ENCODE measurements around the gene PPM1B. TPM values are rescaled to one million over a fixed set of nuclear protein-coding genes. Genes with fewer than 3 reads are reported as not detected.
"Not testable (repeated sequence)": the region's sequence is repeated elsewhere in the genome, so short reads cannot be mapped to it uniquely, and the experiment has no call there.

Gene PPM1B
- 39.8 TPM for total RNA-seq

- peak; percentile 100 for DNase-seq
Observed at GRCh38 chr2:44168681-44169154, at the start of gene PPM1B. PPM1B (plus strand) TSS chr2:44168875; CDS start chr2:44201200, 32,325 bp downstream.

- no peak for DNase-seq
Observed at GRCh38 chr2:44119878-44120277, 48.8 kb upstream of the PPM1B start.

DNA sequence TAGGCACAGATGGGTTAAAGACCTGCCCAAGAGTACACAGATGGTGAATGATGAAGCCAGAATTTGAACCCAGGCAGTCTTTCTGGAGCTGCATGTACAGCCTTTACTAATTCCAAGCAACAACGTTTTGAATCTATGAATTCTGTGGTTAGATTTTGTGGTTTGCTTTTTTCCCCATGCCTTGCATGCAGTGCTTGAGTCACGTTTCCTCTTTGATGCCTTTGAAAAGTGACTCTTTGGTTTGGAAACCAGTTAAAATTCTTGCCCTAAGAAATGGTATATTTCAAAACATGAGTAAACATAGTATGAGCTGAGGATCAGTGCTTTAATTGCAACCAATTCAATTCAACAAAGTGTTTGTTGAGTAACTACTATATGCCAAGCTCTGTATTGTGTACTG lies 48.2 kb upstream of the PPM1B start:
- DNase-seq = no peak

- no peak for DNase-seq
Observed at GRCh38 chr2:44121899-44122298, 46.8 kb upstream of the PPM1B start.

DNA sequence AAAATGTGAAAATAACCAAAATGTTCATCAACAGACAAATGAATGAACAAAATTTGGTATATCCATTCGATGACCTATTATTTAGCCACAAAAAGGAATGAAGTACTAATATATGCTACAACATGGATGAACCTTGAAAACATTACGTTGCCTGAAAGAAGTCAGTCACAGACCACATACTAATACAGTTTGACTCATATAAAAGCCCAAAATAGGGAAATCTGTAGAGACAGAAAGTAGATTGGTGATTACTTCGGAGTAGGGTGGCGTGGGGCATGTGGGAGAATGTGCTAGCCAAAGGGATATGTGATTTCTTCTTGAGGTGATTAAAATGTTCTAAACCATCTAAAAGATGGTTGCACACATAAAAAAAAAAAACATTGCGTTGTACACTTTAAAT lies 44.2 kb upstream of the PPM1B start:
- no peak for DNase-seq

DNA sequence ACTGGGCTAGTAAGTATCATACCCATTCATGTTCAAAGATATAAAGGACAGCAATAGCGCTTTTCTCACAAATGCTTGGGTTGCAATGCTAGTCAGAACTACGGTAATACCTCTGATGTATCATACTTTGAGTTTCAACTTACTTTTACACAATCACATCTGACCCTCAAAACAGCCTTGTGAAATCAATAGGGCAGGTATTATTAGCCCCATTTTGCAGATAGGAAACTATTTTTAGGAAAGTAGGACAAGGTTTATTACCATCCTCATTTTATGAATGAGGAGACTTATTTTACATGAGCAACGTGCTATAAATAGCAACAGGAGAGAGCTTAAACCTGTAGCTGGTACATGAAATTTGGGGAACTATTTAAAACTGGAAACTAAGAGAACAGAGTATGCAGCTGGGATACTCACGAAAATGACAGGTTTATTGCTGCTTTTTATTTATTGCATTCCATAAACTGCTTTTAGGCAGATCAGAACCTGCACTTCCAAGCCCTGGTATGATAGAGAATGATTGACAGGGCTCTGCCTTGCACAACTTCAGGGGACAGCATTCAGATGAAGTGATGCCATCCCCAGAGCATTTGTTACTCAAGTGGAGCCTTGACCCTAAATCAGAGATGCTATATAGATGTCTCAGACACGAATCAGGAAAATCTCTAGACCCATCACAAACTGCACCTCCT lies 42.4 kb upstream of the PPM1B start:
- no peak for DNase-seq

GRCh38 chr2:44130441-44130840 lies 38.2 kb upstream of the PPM1B start:
- DNase-seq = peak; percentile 24

DNA sequence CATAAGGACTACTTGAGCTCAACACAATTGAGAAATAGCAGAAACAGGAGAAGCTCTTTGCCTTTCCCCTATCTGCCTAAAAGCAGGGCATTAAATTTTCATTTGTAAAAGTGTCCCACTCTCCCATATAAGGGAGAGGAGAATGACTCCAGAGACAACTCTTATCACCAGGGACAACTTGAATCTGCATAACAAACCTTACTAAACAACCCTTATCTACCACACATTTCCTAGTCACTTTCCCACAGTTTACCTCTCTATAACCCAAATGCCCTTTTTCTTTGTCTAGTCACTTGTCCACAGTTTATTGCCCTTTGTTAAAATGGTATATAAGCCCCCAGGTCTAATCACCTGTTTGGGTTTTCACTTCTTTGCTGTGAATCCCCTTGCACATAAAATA lies 37.5 kb upstream of the PPM1B start:
- DNase-seq = no peak

DNA sequence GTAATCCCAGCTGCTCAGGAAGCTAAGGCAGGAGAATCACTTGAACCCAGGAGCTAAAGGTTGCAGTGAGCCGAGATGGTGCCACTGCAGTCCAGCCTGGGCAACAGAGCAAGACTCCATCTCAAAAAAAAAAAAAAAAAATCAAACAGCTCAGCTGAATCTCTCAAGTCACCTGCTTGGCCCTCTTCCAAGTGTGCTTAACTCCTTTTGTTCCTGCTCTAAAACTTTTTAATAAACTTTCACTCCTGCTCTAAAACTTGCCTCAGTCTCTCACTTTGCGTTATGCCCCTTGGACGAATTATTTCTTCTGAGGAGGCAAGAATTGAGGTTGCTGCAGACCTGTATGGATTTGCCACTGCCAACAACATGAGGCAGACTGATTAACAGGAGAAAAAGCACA lies 35.1 kb upstream of the PPM1B start:
- DNase-seq = not testable (repeated sequence)

DNA sequence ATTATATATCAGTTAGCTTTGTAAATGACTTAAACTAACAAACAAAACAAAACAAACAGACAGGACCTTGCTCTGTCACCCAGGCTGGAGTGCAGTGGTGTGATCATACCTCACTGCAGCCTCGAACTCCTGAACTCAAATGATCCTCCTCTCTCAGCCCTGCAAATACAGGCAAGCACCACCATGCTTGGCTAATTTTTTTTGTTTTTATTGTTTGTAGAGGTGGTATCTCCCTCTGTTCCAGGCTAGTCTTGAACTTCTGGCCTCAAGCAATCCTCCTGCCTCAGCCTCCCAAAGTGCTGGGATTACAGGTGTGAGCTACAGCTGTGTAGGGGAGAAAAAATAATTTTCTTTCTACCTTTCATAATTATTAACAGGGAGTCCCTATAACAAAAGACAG lies 33.8 kb upstream of the PPM1B start:
- DNase-seq = no peak

- no peak for DNase-seq
Observed at GRCh38 chr2:44135296-44135695, 33.4 kb upstream of the PPM1B start.

DNA sequence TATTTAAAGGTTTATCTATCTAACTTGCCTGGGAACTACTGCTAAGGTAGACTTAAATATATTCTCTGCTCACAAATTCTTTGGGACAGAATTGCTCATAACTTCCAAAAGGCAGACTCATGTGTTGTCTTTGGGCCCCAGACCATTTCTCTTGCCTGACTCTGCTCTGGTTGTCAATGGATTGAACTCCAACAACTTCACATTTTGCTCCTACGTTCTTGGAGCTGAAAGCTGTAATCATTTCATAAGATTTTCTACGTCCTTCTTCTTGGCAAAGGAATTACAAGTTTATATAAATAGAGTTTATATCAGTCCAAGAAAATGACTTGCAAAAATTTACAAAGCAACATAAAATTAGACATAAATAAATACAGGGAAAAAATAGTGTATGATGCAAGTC lies 32.9 kb upstream of the PPM1B start:
- DNase-seq = no peak

- no peak for DNase-seq
Observed at GRCh38 chr2:44136252-44136651, 32.4 kb upstream of the PPM1B start.

GRCh38 chr2:44137048-44137447 lies 31.6 kb upstream of the PPM1B start:
- DNase-seq = no peak

- no peak for DNase-seq
Observed at GRCh38 chr2:44137872-44138551, 30.7 kb upstream of the PPM1B start.

- no peak for DNase-seq
Observed at GRCh38 chr2:44139741-44140140, 28.9 kb upstream of the PPM1B start.

GRCh38 chr2:44142306-44142705 lies 26.4 kb upstream of the PPM1B start:
- no peak for DNase-seq

DNA sequence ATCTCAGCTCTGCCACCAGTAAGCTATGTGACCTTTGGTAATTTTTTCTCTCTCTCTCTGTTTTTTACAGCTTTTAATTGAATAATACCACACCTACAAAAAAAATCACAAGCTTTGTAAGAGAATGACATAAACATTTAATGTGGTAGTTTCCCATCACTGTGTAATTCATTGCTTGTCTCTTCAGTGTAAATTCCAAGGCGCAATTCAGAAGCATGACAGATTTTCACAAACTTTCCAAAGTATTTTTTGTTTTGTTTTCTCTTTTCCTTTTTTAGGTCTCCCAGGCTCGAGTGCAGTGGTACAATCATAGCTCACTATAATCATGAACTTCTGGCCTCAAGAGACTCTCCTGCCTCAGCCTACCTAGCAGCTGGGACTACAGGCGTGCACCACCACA lies 25.0 kb upstream of the PPM1B start:
- DNase-seq = no peak

DNA sequence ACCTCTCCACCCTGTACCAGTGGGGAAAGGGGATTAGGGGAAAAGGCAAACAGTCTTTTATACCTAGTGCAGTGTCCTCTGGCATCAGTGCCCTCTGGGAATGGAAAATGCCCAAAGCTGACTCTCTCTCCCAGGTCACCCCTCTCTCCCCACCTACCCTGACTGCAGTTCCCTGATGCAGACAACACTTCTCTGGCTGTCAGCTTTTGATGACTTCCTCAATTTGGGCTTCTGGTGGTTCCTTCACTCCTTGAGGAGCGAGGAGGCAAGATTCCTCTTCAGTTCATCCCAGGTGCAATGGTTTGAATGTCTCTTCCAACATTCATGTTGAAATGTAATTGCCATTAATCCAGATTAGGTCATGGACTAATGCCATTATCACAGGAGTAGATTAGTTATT lies 19.7 kb upstream of the PPM1B start:
- DNase-seq = no peak

GRCh38 chr2:44150473-44150872 lies 18.2 kb upstream of the PPM1B start:
- DNase-seq = no peak

- DNase-seq = no peak
Observed at GRCh38 chr2:44152865-44153669, 15.6 kb upstream of the PPM1B start.

GRCh38 chr2:44155666-44156446 lies 12.8 kb upstream of the PPM1B start:
- DNase-seq = no peak

All from tongue (tissue), 2 donors.